WTC11 (cell line): ENCODE data around the gene BCORL1. TPM values are rescaled to one million over a fixed set of nuclear protein-coding genes. Genes with fewer than 3 reads are reported as not detected.

Experiments
- ATAC-seq: fragments of 200-7000 bp; cut with Tn5 transposase; 2 replicates; pipeline ENCODE4 v1.10.0; 2021; ENCODE audit warnings: mild to moderate bottlenecking, moderate library complexity
- CTCF ChIA-PET: fragments of 300-600 bp; sonication (Branson Sonifier 250); formaldehyde crosslinking; loops from one replicate; lab custom pipeline; 2021; ENCODE audit warnings: antibody characterized with exemption; lab: Charles Lee
- POLR2A ChIA-PET: fragments of 350-600 bp; sonication (Branson Sonifier 250); formaldehyde crosslinking; loops from one replicate; lab custom pipeline; 2021; ENCODE audit warnings: antibody characterized with exemption; lab: Charles Lee
- DNase-seq: peaks from one replicate; pipeline ENCODE4 v3.0.0; 2021; ENCODE audit warnings: low spot score
- H3K27ac Mint-ChIP-seq: 2 replicates; pipeline ENCODE4 v1.8.0; 2021; ENCODE audit warnings: mixed read lengths
- H3K27me3 Mint-ChIP-seq: 2 replicates; pipeline ENCODE4 v1.8.0; 2021; ENCODE audit warnings: low read depth, mild to moderate bottlenecking, moderate library complexity, mixed read lengths
- H3K36me3 Mint-ChIP-seq: 2 replicates; pipeline ENCODE4 v1.8.0; 2021; ENCODE audit warnings: mixed read lengths
- H3K4me1 Mint-ChIP-seq: 2 replicates; pipeline ENCODE4 v1.8.0; 2022; ENCODE audit warnings: mixed read lengths
- H3K4me3 Mint-ChIP-seq: 2 replicates; pipeline ENCODE4 v1.8.0; 2021; ENCODE audit warnings: mild to moderate bottlenecking, moderate library complexity, mixed read lengths
- H3K9me3 Mint-ChIP-seq: 2 replicates; pipeline ENCODE4 v1.8.0; 2021; ENCODE audit warnings: mixed read lengths
- AFF4 ChIP-seq: sonication (generic); formaldehyde crosslinking; IDR thresholded peaks from 2 replicates; pipeline ENCODE4 v1.8.1; 2023; ENCODE audit warnings: mild to moderate bottlenecking, missing genetic modification reagents, borderline replicate concordance
- CREM ChIP-seq: sonication (generic); formaldehyde crosslinking; IDR thresholded peaks from 2 replicates; pipeline ENCODE4 v1.8.1; 2022; ENCODE audit warnings: mild to moderate bottlenecking, missing genetic modification reagents, moderate library complexity
- CTCF ChIP-seq: fragments of 200-600 bp; IDR thresholded peaks from 2 replicates; pipeline ENCODE4 v1.8.0; 2022; ENCODE audit warnings: antibody characterized with exemption
- E2F1 ChIP-seq: sonication (generic); formaldehyde crosslinking; IDR thresholded peaks from 2 replicates; pipeline ENCODE4 v1.8.0; 2022; ENCODE audit warnings: mild to moderate bottlenecking, missing genetic modification reagents
- E2F5 ChIP-seq: sonication (generic); formaldehyde crosslinking; IDR thresholded peaks from 2 replicates; pipeline ENCODE4 v1.8.1; 2022; ENCODE audit warnings: mild to moderate bottlenecking, moderate library complexity, missing genetic modification reagents
- FOXP1 ChIP-seq: sonication (generic); formaldehyde crosslinking; IDR thresholded peaks from 2 replicates; pipeline ENCODE4 v1.8.0; 2022; ENCODE audit warnings: missing genetic modification reagents, mild to moderate bottlenecking, moderate library complexity, borderline replicate concordance
- GABPB1 ChIP-seq: sonication (generic); formaldehyde crosslinking; IDR thresholded peaks from 2 replicates; pipeline ENCODE4 v1.8.1; 2023; ENCODE audit warnings: mild to moderate bottlenecking, missing genetic modification reagents
- MLX ChIP-seq: sonication (generic); formaldehyde crosslinking; IDR thresholded peaks from 2 replicates; pipeline ENCODE4 v1.8.1; 2023; ENCODE audit warnings: mild to moderate bottlenecking, missing genetic modification reagents, moderate library complexity
- NFYB ChIP-seq: sonication (generic); formaldehyde crosslinking; conservative IDR thresholded peaks from 2 replicates; pipeline ENCODE4 v1.8.0; 2022; ENCODE audit warnings: low read depth, missing genetic modification reagents
- NR1H2 ChIP-seq: sonication (generic); formaldehyde crosslinking; IDR thresholded peaks from 2 replicates; pipeline ENCODE4 v1.9.0; 2021; ENCODE audit warnings: mild to moderate bottlenecking, moderate library complexity, missing genetic modification reagents
- SP1 ChIP-seq: sonication (generic); formaldehyde crosslinking; conservative IDR thresholded peaks from 2 replicates; pipeline ENCODE4 v1.8.1; 2022; ENCODE audit warnings: missing genetic modification reagents
- TCF7 ChIP-seq: sonication (generic); formaldehyde crosslinking; IDR thresholded peaks from 2 replicates; pipeline ENCODE4 v1.8.0; 2022; ENCODE audit warnings: mild to moderate bottlenecking, low read depth, missing genetic modification reagents, moderate library complexity
- USF1 ChIP-seq: sonication (generic); formaldehyde crosslinking; IDR thresholded peaks from 2 replicates; pipeline ENCODE4 v1.8.0; 2022; ENCODE audit warnings: mild to moderate bottlenecking, missing genetic modification reagents
- ZNF281 ChIP-seq: sonication (generic); formaldehyde crosslinking; IDR thresholded peaks from 2 replicates; pipeline ENCODE4 v1.8.0; 2023; ENCODE audit warnings: mild to moderate bottlenecking, missing genetic modification reagents
- ZNF416 ChIP-seq: fragments of 250-450 bp; sonication (Bioruptor Pico); IDR thresholded peaks from 2 replicates; pipeline ENCODE4 v1.9.0; 2021; ENCODE audit warnings: mild to moderate bottlenecking, inconsistent platforms
- ZNF512 ChIP-seq: sonication (generic); formaldehyde crosslinking; IDR thresholded peaks from 2 replicates; pipeline ENCODE4 v1.8.1; 2022; ENCODE audit warnings: missing genetic modification reagents, borderline replicate concordance
- total RNA-seq: library from RNA; stranded (reverse); gene quantifications from 3 replicates; pipeline ENCODE4 v1.2.3, GENCODE V29; 2021

The BCORL1 gene
- total RNA-seq, 1 experiment from 2014 or later, result 12.0 TPM

- TF ChIP-seq ZNF281 (CRISPR knock-in tag) (no peak), ZNF512 (CRISPR knock-in tag) (no peak), CTCF (no peak)
These were observed 107.9 kb downstream of the BCORL1 start (continued) for GRCh38 chrX:130090364-130090763.

- CTCF ChIA-PET, result interaction anchor here (1.4 to 1.5 kb wide), 2 partner anchors 12 to 29 kb away, joined by 6 to 7 read pairs; no protein-coding TSS in a partner anchor
- peak; percentile 91 for ATAC-seq
- DNase-seq, result peak; percentile 26
- POLR2A ChIA-PET, result no interaction called here
- H3K4me1 Mint-ChIP-seq, result no peaks in the 10 kb centered on the region
- no peaks in the 10 kb centered on the region for H3K36me3 Mint-ChIP-seq
- no peaks in the 10 kb centered on the region for H3K9me3 Mint-ChIP-seq
- H3K27ac Mint-ChIP-seq, result no peak overlapping the region
- no peak for TF ChIP-seq FOXP1 (CRISPR knock-in tag)
- no peak for TF ChIP-seq MLX
- no peak for TF ChIP-seq NFYB (CRISPR knock-in tag)
- TF ChIP-seq SP1 (CRISPR knock-in tag), result no peak
- TF ChIP-seq CREM (CRISPR knock-in tag), result no peak
- no peak for TF ChIP-seq ZNF416 (CRISPR knock-in tag)
- TF ChIP-seq GABPB1 (CRISPR knock-in tag), result no peak
- TF ChIP-seq TCF7 (CRISPR knock-in tag), result no peak
- TF ChIP-seq AFF4 (CRISPR knock-in tag), result no peak
- TF ChIP-seq USF1 (CRISPR knock-in tag), result no peak
- TF ChIP-seq E2F5 (CRISPR knock-in tag), result no peak
- no peak for TF ChIP-seq NR1H2
- TF ChIP-seq E2F1, result no peak
- no peak overlapping the region for H3K4me3 Mint-ChIP-seq
- no peaks in the 10 kb centered on the region; the same call in 1 of the 2 replicates for H3K27me3 Mint-ChIP-seq
These were observed 109.6 kb downstream of the BCORL1 start for GRCh38 chrX:130091980-130092522.
